Right lobe of liver (tissue), 6 donors: ENCODE data around the gene FBXO2. TPM values are rescaled to one million over a fixed set of nuclear protein-coding genes. Genes with fewer than 3 reads are reported as not detected.

Experiments
- ATAC-seq, 4 donors: fragments of 200-7000 bp; cut with Tn5 transposase; one replicate each; pipeline ENCODE4 v1.9.1; 2020; ENCODE audit warnings: mild to moderate bottlenecking in 4 of 4, moderate library complexity in 4 of 4
- DNase-seq, 3 donors: peaks; one replicate each; pipeline ENCODE4 v3.0.0-alpha.2; 2020
- H3K27ac ChIP-seq, 3 donors: fragments of 200-600 bp; one replicate each; pipeline ENCODE4 v1.8.0; 2022
- H3K27me3 ChIP-seq, 2 donors: fragments of 200-600 bp; one replicate each; pipeline ENCODE4 v1.8.0; 2022
- H3K36me3 ChIP-seq, 4 donors: fragments of 200-600 bp; sonication (generic) in 1 of 4; one replicate each; pipeline versions ENCODE4 v1.5.1 to v1.8.0; 2017 to 2022; ENCODE audit warnings: control low read depth in 1 of 4
- H3K4me1 ChIP-seq, 4 donors: fragments of 200-600 bp; sonication (generic) in 1 of 4; one replicate each; pipeline versions ENCODE4 v1.5.1 to v1.8.0; 2017 to 2022; ENCODE audit warnings: control low read depth in 1 of 4
- H3K4me3 ChIP-seq, 3 donors: fragments of 200-600 bp; one replicate each; pipeline ENCODE4 v1.8.0; 2022
- H3K9me3 ChIP-seq, 4 donors: fragments of 200-600 bp; sonication (generic) in 1 of 4; one replicate each; pipeline versions ENCODE4 v1.5.1 to v1.8.0; 2017 to 2022; ENCODE audit warnings: control low read depth in 1 of 4
- POLR2A ChIP-seq: fragments of 450-650 bp; IDR thresholded peaks from one replicate; pipeline ENCODE4 v1.6.1; 2017; ENCODE audit warnings: antibody characterized with exemption, mild to moderate bottlenecking
- WGBS: methylation state at CpG from one replicate; pipeline ENCODE4 v1.1.6; 2018; ENCODE audit warnings: low coverage, low lambda C conversion rate; ENCODE audit not compliant: insufficient coverage; ENCODE audit errors: missing lambda C conversion rate; 5-methylcytosine and 5-hydroxymethylcytosine counted together
- intact Hi-C, 2 donors: fragments of 100-400 bp; cut with DNase I; formaldehyde crosslinking; loops; one replicate each; pipeline versions ENCODE4 v1.11.2 to v1.14.1; 2022
- total RNA-seq, 6 experiments: library from RNA; depleted of rRNA in 2 of 6; stranded (reverse); fragments of >200 nt in 2 of 6; fragmentation: NEBNext Ultra II Directional in 3 of 6; extraction: Animal tissue kit (Norgen Biotek cat#: 25700) in 3 of 6; gene quantifications; one replicate each; pipeline versions ENCODE4 v1.1.0 to v1.2.4, GENCODE V29; 2016 to 2023
- TF ChIP-seq, protein P1 (sequence below), 4 donors: fragments of 200-600 bp in 3 of 4; fragments of 450-650 bp in 1 of 4; IDR thresholded peaks; one replicate each; pipeline versions ENCODE4 v1.5.1 to v1.8.0; 2016 to 2022; ENCODE audit warnings: antibody characterized with exemption in 4 of 4, mild to moderate bottlenecking in 2 of 4
- donor health status: DM: no; HTN: yes; CAD: no.
- donor health status: DM: no; HTN: no; CAD: no.
- donor health status: DM: no; HTN: no; CAD: no.
- donor health status: DM: no; HTN: yes; CAD: no.
- donor health status: DM: no; HTN: yes; CAD: no.

FBXO2 gene
- total RNA-seq, 6 experiments from 2014 or later = 6.6 to 23.7 (median 16.0) TPM

DNA sequence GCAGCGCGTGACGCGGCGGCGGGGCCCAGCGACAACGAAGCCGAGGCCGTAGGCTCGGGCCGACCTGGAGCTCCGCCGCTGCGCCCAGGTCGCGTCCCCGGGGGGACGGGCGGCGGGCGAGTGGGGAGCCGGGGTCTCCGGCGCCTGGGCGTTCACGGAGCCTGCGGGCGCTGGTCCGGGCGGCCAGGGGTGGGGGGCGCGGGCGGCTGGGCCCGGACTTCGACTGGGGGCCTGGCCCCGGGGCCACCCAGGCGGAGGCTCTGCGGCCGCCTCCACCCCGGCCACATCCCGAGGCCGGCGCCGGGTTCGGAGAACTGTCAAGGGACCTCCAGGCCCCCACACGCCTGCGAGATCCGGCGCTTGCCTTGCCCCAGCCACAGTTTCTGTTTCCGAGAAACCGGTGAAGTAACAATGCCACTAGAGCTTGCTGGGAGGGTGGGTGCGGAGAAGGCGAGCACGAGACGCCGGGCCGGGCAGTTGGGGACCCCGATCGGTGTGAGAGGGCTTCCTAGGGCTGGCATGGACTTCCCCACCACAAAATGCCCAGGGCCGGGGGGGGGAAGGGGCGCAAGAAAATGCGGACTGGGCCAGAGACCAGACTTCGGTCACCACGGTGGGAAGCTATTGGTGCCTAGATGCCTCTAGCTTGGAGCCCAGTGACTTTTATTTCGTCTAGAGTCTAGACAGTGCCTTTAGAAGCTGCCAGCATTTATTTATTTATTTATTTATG is 10.3 kb upstream of the FBXO2 start:
- intact Hi-C loops = no loop called here
- Histone ChIP-seq H3K4me3 (peak overlapping the region; percentile 45 to 68 (median 54)), H3K36me3 (no peaks in the 10 kb centered on the region), H3K27me3 (no peaks in the 10 kb centered on the region), H3K4me1 (peaks cover 0 to 6% (median 0%) of the 10 kb centered on the region in 4 donors), H3K27ac (peak overlapping the region; percentile 66 to 82 (median 78)), H3K9me3 (no peaks in the 10 kb centered on the region)
- ATAC-seq (peak; percentile 45 to 60 (median 54)), DNase-seq (peak in 1 of 3 donors; percentile 56)
- TF ChIP-seq, protein P1, sequence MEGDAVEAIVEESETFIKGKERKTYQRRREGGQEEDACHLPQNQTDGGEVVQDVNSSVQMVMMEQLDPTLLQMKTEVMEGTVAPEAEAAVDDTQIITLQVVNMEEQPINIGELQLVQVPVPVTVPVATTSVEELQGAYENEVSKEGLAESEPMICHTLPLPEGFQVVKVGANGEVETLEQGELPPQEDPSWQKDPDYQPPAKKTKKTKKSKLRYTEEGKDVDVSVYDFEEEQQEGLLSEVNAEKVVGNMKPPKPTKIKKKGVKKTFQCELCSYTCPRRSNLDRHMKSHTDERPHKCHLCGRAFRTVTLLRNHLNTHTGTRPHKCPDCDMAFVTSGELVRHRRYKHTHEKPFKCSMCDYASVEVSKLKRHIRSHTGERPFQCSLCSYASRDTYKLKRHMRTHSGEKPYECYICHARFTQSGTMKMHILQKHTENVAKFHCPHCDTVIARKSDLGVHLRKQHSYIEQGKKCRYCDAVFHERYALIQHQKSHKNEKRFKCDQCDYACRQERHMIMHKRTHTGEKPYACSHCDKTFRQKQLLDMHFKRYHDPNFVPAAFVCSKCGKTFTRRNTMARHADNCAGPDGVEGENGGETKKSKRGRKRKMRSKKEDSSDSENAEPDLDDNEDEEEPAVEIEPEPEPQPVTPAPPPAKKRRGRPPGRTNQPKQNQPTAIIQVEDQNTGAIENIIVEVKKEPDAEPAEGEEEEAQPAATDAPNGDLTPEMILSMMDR (IDR thresholded peaks at IDR 0.05) = no peak
- no peak for TF ChIP-seq POLR2A
- 0% methylated on average over 8 of the region's 66 CpGs for WGBS

DNA sequence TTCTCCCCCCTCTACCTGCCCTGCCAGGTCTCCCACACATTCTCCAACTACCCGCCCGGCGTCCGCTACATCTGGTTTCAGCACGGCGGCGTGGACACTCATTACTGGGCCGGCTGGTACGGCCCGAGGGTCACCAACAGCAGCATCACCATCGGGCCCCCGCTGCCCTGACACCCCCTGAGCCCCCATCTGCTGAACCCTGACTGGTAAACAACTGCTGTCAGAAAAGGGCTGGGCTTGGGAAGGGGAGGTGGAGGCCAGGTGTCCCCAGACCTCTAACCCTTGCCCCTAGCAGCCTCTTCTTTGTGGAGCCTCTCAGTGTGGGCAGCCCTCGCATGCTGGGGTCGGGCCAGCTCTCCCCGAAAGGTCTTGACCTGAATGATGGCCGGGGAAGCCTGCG is 6.9 kb upstream of the FBXO2 start:
- no peaks in the 10 kb centered on the region for H3K36me3 ChIP-seq
- DNase-seq (no peak), ATAC-seq (no peak)
- no peaks in the 10 kb centered on the region for H3K27me3 ChIP-seq
- TF ChIP-seq, protein P1 (IDR thresholded peaks at IDR 0.05) = no peak
- 87% methylated on average over 4 of the region's 17 CpGs for WGBS
- H3K27ac ChIP-seq = no peak overlapping the region
- intact Hi-C loops = no loop called here
- no peaks in the 10 kb centered on the region for H3K9me3 ChIP-seq
- H3K4me3 ChIP-seq = no peak overlapping the region
- no peaks in the 10 kb centered on the region for H3K4me1 ChIP-seq

DNA sequence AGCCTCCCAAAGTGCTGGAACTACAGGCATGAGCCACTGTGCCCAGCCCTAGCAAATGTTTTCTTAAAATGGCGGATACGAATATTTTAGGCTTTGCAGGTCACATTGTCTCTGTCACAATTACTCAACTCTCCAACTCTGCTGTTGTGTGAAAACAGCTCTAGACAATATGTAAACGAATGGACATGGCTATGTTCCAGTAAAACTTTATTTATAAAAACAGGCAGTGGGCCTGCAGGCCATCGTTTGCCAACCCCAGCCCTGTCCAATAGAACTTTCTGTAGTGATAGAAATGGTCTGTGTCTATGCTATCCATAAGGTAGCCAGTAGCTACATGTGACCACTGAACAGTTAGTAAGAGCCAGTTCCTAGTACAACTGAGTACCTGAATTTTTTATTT is 5.5 kb upstream of the FBXO2 start:
- Histone ChIP-seq H3K4me1 (peaks cover 0 to 7% (median 0%) of the 10 kb centered on the region in 4 donors), H3K4me3 (no peak overlapping the region), H3K27me3 (no peaks in the 10 kb centered on the region), H3K36me3 (no peaks in the 10 kb centered on the region), H3K9me3 (no peaks in the 10 kb centered on the region), H3K27ac (no peak overlapping the region)
- TF ChIP-seq, protein P1 (IDR thresholded peaks at IDR 0.05) = no peak
- no peak for TF ChIP-seq POLR2A
- DNase-seq (no peak), ATAC-seq (no peak)
- WGBS = 58% methylated on average over 4 of the region's 4 CpGs
- intact Hi-C loops = no loop called here

DNA sequence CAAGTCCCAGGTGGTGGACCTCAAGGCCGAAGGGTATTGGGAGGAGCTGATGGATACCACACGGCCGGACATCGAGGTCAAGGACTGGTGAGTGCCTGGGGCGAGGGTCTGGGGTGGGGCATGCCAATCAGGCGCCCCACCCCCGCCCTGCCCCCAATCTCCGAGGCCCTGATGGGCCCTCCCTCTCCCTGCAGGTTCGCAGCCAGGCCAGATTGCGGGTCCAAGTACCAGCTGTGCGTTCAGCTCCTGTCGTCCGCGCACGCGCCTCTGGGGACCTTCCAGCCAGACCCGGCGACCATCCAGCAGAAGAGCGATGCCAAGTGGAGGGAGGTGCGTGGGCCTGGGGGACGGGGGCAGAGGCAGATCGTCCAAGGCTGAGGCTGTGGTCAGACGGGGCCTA is 4.3 kb upstream of the FBXO2 start:
- no peaks in the 10 kb centered on the region for H3K9me3 ChIP-seq
- ATAC-seq = no peak
- peaks cover 0 to 7% (median 0%) of the 10 kb centered on the region in 4 donors for H3K4me1 ChIP-seq
- intact Hi-C loops = no loop called here
- no peak overlapping the region for H3K27ac ChIP-seq
- no peak for DNase-seq
- WGBS = 93% methylated on average over 5 of the region's 23 CpGs
- no peaks in the 10 kb centered on the region for H3K36me3 ChIP-seq
- TF ChIP-seq POLR2A = no peak
- TF ChIP-seq, protein P1 (IDR thresholded peaks at IDR 0.05) = no peak
- H3K27me3 ChIP-seq = no peaks in the 10 kb centered on the region
- H3K4me3 ChIP-seq = no peak overlapping the region
